HepG2 (cell line): ENCODE results near the gene NCBP2. TPM values are rescaled to one million over a fixed set of nuclear protein-coding genes. Genes with fewer than 3 reads are reported as not detected.

Source experiments
- ATAC-seq: fragments of 200-7000 bp; cut with Tn5 transposase; 3 replicates; pipeline ENCODE4 v1.9.1; 2020; ENCODE audit warnings: mild to moderate bottlenecking, moderate library complexity
- BruUV-seq: library from RNA; stranded (reverse); fragments of 400-500 nt; replicated peaks from 2 replicates; lab custom pipeline; 2021; lab: Mats Ljungman, UMichigan
- CTCF ChIA-PET: fragments of 300-600 bp; formaldehyde crosslinking; extraction: SDS; loops from one replicate; lab custom pipeline; 2021; ENCODE audit warnings: low total read pairs, inconsistent platforms, low intra/inter-chr PET ratio; lab: Yijun Ruan, JAX
- POLR2A ChIA-PET: fragments of 350-600 bp; sonication (Branson Sonifier 250); formaldehyde crosslinking; loops from one replicate; lab custom pipeline; 2020; ENCODE audit warnings: antibody characterized with exemption, inconsistent platforms; lab: Yijun Ruan, JAX
- DNase-seq: peaks from one replicate; pipeline ENCODE4 v3.0.0-alpha.2; 2015; ENCODE audit warnings: low spot score
- FAIRE-seq: peaks from 3 replicates; lab custom pipeline; 2011; peaks lifted over from hg19 to GRCh38; lab: Jason Lieb, UNC
- H2AFZ ChIP-seq: one replicate; pipeline ENCODE4 v1.6.1; 2011; ENCODE audit warnings: low read length, inconsistent platforms
- H3K27ac ChIP-seq: fragments of 300-600 bp; 3 replicates; pipeline ENCODE4 v1.8.0; 2011; ENCODE audit warnings: mixed run types, mild to moderate bottlenecking, mixed read lengths, low read length, inconsistent platforms; ENCODE audit not compliant: insufficient read depth; ENCODE audit errors: extremely low read length
- H3K27me3 ChIP-seq, 2 experiments: fragments of 200-600 bp in 1 of 2; 2 replicates in 1 of 2; 3 replicates in 1 of 2; pipeline versions ENCODE4 v1.6.0 to v1.8.0; 2011; ENCODE audit warnings: low read length in 2 of 2, mild to moderate bottlenecking in 2 of 2, moderate library complexity in 2 of 2, inconsistent platforms in 1 of 2; ENCODE audit not compliant: insufficient read depth in 2 of 2, control insufficient read depth in 1 of 2
- H3K36me3 ChIP-seq, 2 experiments: fragments of 200-600 bp in 1 of 2; replicated peaks in 1 of 2; 2 replicates in 1 of 2; 3 replicates in 1 of 2; pipeline versions ENCODE4 v1.5.1 to v1.8.0; 2011; ENCODE audit warnings: low read length in 2 of 2, inconsistent platforms in 1 of 2; ENCODE audit not compliant: insufficient read depth in 2 of 2, control insufficient read depth in 1 of 2
- H3K4me1 ChIP-seq: 2 replicates; pipeline ENCODE4 v1.5.1; 2012; ENCODE audit warnings: low read length, inconsistent platforms; ENCODE audit not compliant: insufficient read depth
- H3K4me2 ChIP-seq: 2 replicates; pipeline ENCODE4 v1.6.0; 2011; ENCODE audit warnings: low read depth, low read length, inconsistent platforms
- H3K4me3 ChIP-seq, 3 experiments: fragments of 200-600 bp in 1 of 3; sonication (generic), shearing (Covaris generic) in 1 of 3; replicated peaks in 1 of 3; 2 replicates each; pipeline ENCODE4 v1.5.1; 2011 to 2016; ENCODE audit warnings: low read length in 3 of 3, inconsistent platforms in 2 of 3, low read depth in 2 of 3, mild to moderate bottlenecking in 2 of 3, control low read depth in 1 of 3, mixed read lengths in 1 of 3; ENCODE audit not compliant: insufficient read depth in 1 of 3
- H3K79me2 ChIP-seq: one replicate; pipeline ENCODE4 v1.6.1; 2011; ENCODE audit warnings: low read length, inconsistent platforms; ENCODE audit not compliant: insufficient read depth
- H3K9ac ChIP-seq: 2 replicates; pipeline ENCODE4 v1.6.0; 2011; ENCODE audit warnings: mild to moderate bottlenecking, low read depth, low read length, inconsistent platforms; ENCODE audit not compliant: insufficient read depth
- H3K9me3 ChIP-seq: 2 replicates; pipeline ENCODE4 v1.5.1; 2012; ENCODE audit warnings: mild to moderate bottlenecking, low read length
- H4K20me1 ChIP-seq: 2 replicates; pipeline ENCODE4 v1.6.0; 2011; ENCODE audit warnings: inconsistent platforms, mild to moderate bottlenecking, low read length, moderate library complexity; ENCODE audit not compliant: insufficient read depth
- NR2F6 ChIP-seq, 2 experiments: IDR thresholded peaks; 2 replicates each; pipeline ENCODE4 v1.6.1; 2016; ENCODE audit warnings: antibody characterized with exemption in 1 of 2, mild to moderate bottlenecking in 1 of 2
- PATZ1 ChIP-seq: sonication (generic); formaldehyde crosslinking; IDR thresholded peaks from 2 replicates; pipeline ENCODE4 v1.4.0; 2020; ENCODE audit warnings: missing genetic modification reagents
- RBM22 ChIP-seq: fragments of 200-400 bp; formaldehyde crosslinking; optimal IDR thresholded peaks from 2 replicates; pipeline ENCODE3; 2017; ENCODE audit warnings: mild to moderate bottlenecking, low read length, moderate library complexity
- RXRA ChIP-seq: sonication (generic); formaldehyde crosslinking; IDR thresholded peaks from 2 replicates; pipeline ENCODE4 v1.5.1; 2020; ENCODE audit warnings: missing genetic modification reagents
- SAFB2 ChIP-seq: sonication (generic); formaldehyde crosslinking; IDR thresholded peaks from 2 replicates; pipeline ENCODE4 v1.5.1; 2020; ENCODE audit warnings: missing genetic modification reagents, low read depth, mild to moderate bottlenecking, borderline replicate concordance
- SALL1 ChIP-seq: sonication (generic); formaldehyde crosslinking; IDR thresholded peaks from 2 replicates; pipeline ENCODE4 v1.8.0; 2022; ENCODE audit warnings: mild to moderate bottlenecking, missing genetic modification reagents
- SOX5 ChIP-seq: IDR thresholded peaks from 2 replicates; pipeline ENCODE4 v1.6.1; 2016; ENCODE audit warnings: borderline replicate concordance
- SOX6 ChIP-seq, 2 experiments: fragments of 450-650 bp in 1 of 2; sonication (generic) in 1 of 2; formaldehyde crosslinking in 1 of 2; IDR thresholded peaks; 2 replicates each; pipeline versions ENCODE4 v1.4.0 to v1.6.1; 2017 to 2020; ENCODE audit warnings: antibody characterized with exemption in 1 of 2, mild to moderate bottlenecking in 1 of 2, missing genetic modification reagents in 1 of 2
- TBX2 ChIP-seq: sonication (generic); formaldehyde crosslinking; IDR thresholded peaks from 2 replicates; pipeline ENCODE4 v1.5.0; 2020; ENCODE audit warnings: missing genetic modification reagents, mild to moderate bottlenecking, borderline replicate concordance
- ZMYM4 ChIP-seq: sonication (generic); formaldehyde crosslinking; IDR thresholded peaks from 2 replicates; pipeline ENCODE4 v1.8.1; 2023; ENCODE audit warnings: mild to moderate bottlenecking, missing genetic modification reagents
- ZNF230 ChIP-seq: sonication (generic); formaldehyde crosslinking; IDR thresholded peaks from 2 replicates; pipeline ENCODE4 v1.4.0; 2020; ENCODE audit warnings: mild to moderate bottlenecking, missing genetic modification reagents
- ZNF567 ChIP-seq: sonication (generic); formaldehyde crosslinking; IDR thresholded peaks from 2 replicates; pipeline ENCODE4 v1.8.1; 2023; ENCODE audit warnings: mild to moderate bottlenecking, missing genetic modification reagents, borderline replicate concordance
- ZNF670 ChIP-seq: sonication (generic); formaldehyde crosslinking; IDR thresholded peaks from 2 replicates; pipeline ENCODE4 v1.8.0; 2022; ENCODE audit warnings: mild to moderate bottlenecking, missing genetic modification reagents, borderline replicate concordance
- ZNF687 ChIP-seq: sonication (generic); formaldehyde crosslinking; IDR thresholded peaks from 2 replicates; pipeline ENCODE4 v1.5.1; 2020; ENCODE audit warnings: mild to moderate bottlenecking, missing genetic modification reagents, moderate library complexity
- ZNF768 ChIP-seq: sonication (generic); formaldehyde crosslinking; IDR thresholded peaks from 2 replicates; pipeline ENCODE4 v1.4.0; 2020; ENCODE audit warnings: missing genetic modification reagents
- WGBS: methylation state at CpG from one replicate; pipeline ENCODE4 v1.1.6; 2017; ENCODE audit warnings: low lambda C conversion rate; 5-methylcytosine and 5-hydroxymethylcytosine counted together
- in situ Hi-C: cut with HindIII; loops from 2 replicates; pipeline ENCODE4 v1.10.0; 2017; ENCODE audit warnings: low pct_unique_long_range_greater_than_20kb; ENCODE audit not compliant: extremely low pct_ligation_motif_present
- intact Hi-C: fragments of 100-400 bp; cut with micrococcal nuclease; formaldehyde crosslinking; loops from one replicate; pipeline ENCODE4 v1.10.0; 2022; ENCODE audit not compliant: unreplicated experiment
- polyA plus RNA-seq, 8 experiments: library from polyadenylated mRNA; depleted of rRNA in 3 of 8; stranded (reverse) in 7 of 8; unstranded in 1 of 8; fragments of >200 nt; fragmentation: Illumina TruSeq in 4 of 8; extraction: Trizol in 4 of 8; gene quantifications; 2 replicates each; pipeline versions ENCODE4 v1.2.1 to v1.2.3, GENCODE V29; 2011 to 2016; ENCODE audit warnings: low read depth in 4 of 8, missing spikeins in 1 of 8, mixed read lengths in 1 of 8; ENCODE audit not compliant: insufficient read depth in 1 of 8
- total RNA-seq, 5 experiments: library from RNA; depleted of rRNA; stranded (reverse); fragments of >200 nt; fragmentation: Illumina TruSeq; extraction: Trizol; gene quantifications; 2 replicates each; pipeline ENCODE4 v1.2.3, GENCODE V29; 2016; ENCODE audit warnings: low read depth in 1 of 5

Gene NCBP2
- total and polyA plus RNA-seq, 2 of the 13 experiments (the other 11 are each of a cell fraction or from before 2014, with no cell fraction given): 58.7 to 95.5 TPM

GRCh38 chr3:196948442-196949284 lies 6.3 kb upstream of the NCBP2 start:
- Histone ChIP-seq H2AFZ (no peak overlapping the region), H3K4me3 (peak overlapping the region in 2 of 3 experiments; percentile 11 to 44; a peak in 3 of 6 replicates), H3K79me2 (peaks cover 8% of the 10 kb centered on the region), H3K4me2 (peak overlapping the region; percentile 52), H3K9ac (peak overlapping the region; percentile 24; the same call in 1 of the 2 replicates), H4K20me1 (no peaks in the 10 kb centered on the region; the same call in 1 of the 2 replicates), H3K9me3 (no peaks in the 10 kb centered on the region), H3K27ac (peak overlapping the region; percentile 41), H3K4me1 (peaks cover 95% of the 10 kb centered on the region), H3K36me3 (peaks cover 0 to 3% of the 10 kb centered on the region in 2 experiments; a peak in 1 of 5 replicates), H3K27me3 (no peaks in the 10 kb centered on the region; a peak in 1 of 5 replicates)
- no peak for FAIRE-seq
- ChIA-PET POLR2A (no interaction called here), CTCF (interaction anchor here (1.9 kb wide), 1 partner anchor 21 kb away, joined by 15 read pairs; the partner anchor contains the start of gene PIGZ)
- 56% methylated on average over 22 of the region's 22 CpGs for WGBS
- peak; percentile 63 for DNase-seq
- ATAC-seq: peak; percentile 90
- intact Hi-C loops (loop anchor here (2.0 kb wide), 1 partner anchor 22 kb away; no protein-coding TSS in a partner anchor), in situ Hi-C loops (no loop called here)
- no TSS peak for BruUV-seq
- TF ChIP-seq SOX6 (IDR thresholded peaks at IDR 0.05): no peak
- 0 out of 2 replicates have a peak, but pooled peaks have one; percentile 19 for TF ChIP-seq SOX6 (CRISPR knock-in tag; IDR thresholded peaks at IDR 0.05)
- 0 out of 2 replicates have a peak, but pooled peaks have one; percentile 38 for TF ChIP-seq ZNF567 (CRISPR knock-in tag)
- TF ChIP-seq ZNF687 (CRISPR knock-in tag): peak; percentile 99
- TF ChIP-seq ZMYM4: 0 out of 2 replicates have a peak, but pooled peaks have one; percentile 43
- TF ChIP-seq ZNF670 (CRISPR knock-in tag): no peak
- TF ChIP-seq ZNF230: 0 out of 2 replicates have a peak, but pooled peaks have one; percentile 33
- peak; percentile 65; the same call in 1 of the 2 replicates for TF ChIP-seq SALL1 (CRISPR knock-in tag)
- TF ChIP-seq RXRA (CRISPR knock-in tag): 0 out of 2 replicates have a peak, but pooled peaks have one; percentile 51
- TF ChIP-seq ZNF768 (CRISPR knock-in tag): peak; percentile 24; the same call in 1 of the 2 replicates
- TF ChIP-seq RBM22: peak; percentile 20
- TF ChIP-seq NR2F6 (IDR thresholded peaks at IDR 0.05): no peak
- peak; percentile 28; the same call in 1 of the 2 replicates for TF ChIP-seq NR2F6 (CRISPR knock-in tag; IDR thresholded peaks at IDR 0.05)
- TF ChIP-seq TBX2 (CRISPR knock-in tag): no peak
- TF ChIP-seq SOX5 (CRISPR knock-in tag): peak; percentile 9; the same call in 1 of the 2 replicates
- 0 out of 2 replicates have a peak, but pooled peaks have one; percentile 36 for TF ChIP-seq SAFB2
- TF ChIP-seq PATZ1 (CRISPR knock-in tag): peak; percentile 32; the same call in 1 of the 2 replicates
